H1 (cell line): ENCODE data around the gene NR2F1-AS1. TPM values are rescaled to one million over a fixed set of nuclear protein-coding genes. Genes with fewer than 3 reads are reported as not detected.

Experiments
- CTCF ChIA-PET: fragments of 300-600 bp; sonication (Branson Sonifier 250); formaldehyde crosslinking; loops from one replicate; lab custom pipeline; 2021; ENCODE audit not compliant: partially characterized antibody; lab: Charles Lee
- POLR2A ChIA-PET: fragments of 300-600 bp; sonication (Branson Sonifier 250); formaldehyde crosslinking; loops from one replicate; lab custom pipeline; 2021; ENCODE audit warnings: inconsistent platforms; ENCODE audit not compliant: partially characterized antibody; lab: Charles Lee
- DNase-seq, 2 experiments: peaks; one replicate each; pipeline versions ENCODE4 v3.0.0 to v3.0.0-alpha.2; 2010 to 2022; ENCODE audit warnings: low spot score in 2 of 2, low read depth in 1 of 2, mixed read lengths in 1 of 2
- FAIRE-seq: peaks from 2 replicates; lab custom pipeline; 2011; peaks lifted over from hg19 to GRCh38; lab: Jason Lieb, UNC
- H2AFZ ChIP-seq: 2 replicates; pipeline ENCODE4 v1.8.1; 2012; ENCODE audit warnings: low read length, inconsistent platforms
- H2AK5ac ChIP-seq: 2 replicates; pipeline ENCODE4 v1.6.1; 2013; ENCODE audit warnings: low read depth, low read length
- H2BK120ac ChIP-seq: replicated peaks from 2 replicates; pipeline ENCODE3; 2013; ENCODE audit warnings: low read depth, low read length, inconsistent platforms
- H2BK12ac ChIP-seq: 2 replicates; pipeline ENCODE4 v1.6.1; 2013; ENCODE audit warnings: low read depth, low read length
- H2BK15ac ChIP-seq: 2 replicates; pipeline ENCODE4 v1.6.1; 2013; ENCODE audit warnings: low read length
- H2BK20ac ChIP-seq: 2 replicates; pipeline ENCODE4 v1.6.1; 2013; ENCODE audit warnings: low read length
- H2BK5ac ChIP-seq: 2 replicates; pipeline ENCODE4 v1.6.1; 2013; ENCODE audit warnings: low read depth, low read length
- H3K14ac ChIP-seq: 2 replicates; pipeline ENCODE4 v1.6.1; 2013; ENCODE audit warnings: inconsistent platforms; ENCODE audit not compliant: insufficient read length
- H3K18ac ChIP-seq: 2 replicates; pipeline ENCODE4 v1.6.1; 2013; ENCODE audit warnings: low read length; ENCODE audit errors: extremely low read depth
- H3K23ac ChIP-seq: 2 replicates; pipeline ENCODE4 v1.6.1; 2013; ENCODE audit warnings: inconsistent platforms; ENCODE audit not compliant: insufficient read length
- H3K23me2 ChIP-seq: 2 replicates; pipeline ENCODE4 v1.6.1; 2013; ENCODE audit warnings: low read depth, low read length
- H3K27ac ChIP-seq: 2 replicates; pipeline ENCODE4 v1.6.1; 2011; ENCODE audit warnings: low read depth, low read length, inconsistent platforms
- H3K27me3 ChIP-seq, 4 experiments: replicated peaks in 1 of 4; 1 replicate in 1 of 4; 2 replicates in 3 of 4; pipeline versions ENCODE4 v1.6.1 to v1.8.1; 2011 to 2013; ENCODE audit warnings: low read length in 3 of 4, mild to moderate bottlenecking in 3 of 4, inconsistent platforms in 2 of 4, mixed read lengths in 2 of 4, moderate library complexity in 1 of 4; ENCODE audit not compliant: control insufficient read depth in 3 of 4, insufficient read depth in 3 of 4; ENCODE audit errors: extremely low read depth in 1 of 4
- H3K36me3 ChIP-seq, 4 experiments: 2 replicates each; pipeline versions ENCODE4 v1.6.1 to v1.8.1; 2011 to 2013; ENCODE audit warnings: mild to moderate bottlenecking in 4 of 4, low read length in 3 of 4, moderate library complexity in 2 of 4, control low read depth in 1 of 4, inconsistent platforms in 1 of 4; ENCODE audit not compliant: insufficient read depth in 4 of 4, control insufficient read depth in 2 of 4
- H3K4ac ChIP-seq: replicated peaks from 2 replicates; pipeline ENCODE3; 2013; ENCODE audit warnings: low read length, low read depth, mixed read lengths, inconsistent platforms; ENCODE audit not compliant: insufficient read length
- H3K4me1 ChIP-seq, 4 experiments: replicated peaks in 1 of 4; 1 replicate in 1 of 4; 2 replicates in 3 of 4; pipeline versions ENCODE4 v1.6.1 to v1.8.1; 2011 to 2013; ENCODE audit warnings: low read length in 3 of 4, inconsistent platforms in 2 of 4, mixed read lengths in 1 of 4; ENCODE audit not compliant: insufficient read depth in 4 of 4, control insufficient read depth in 3 of 4
- H3K4me2 ChIP-seq, 2 experiments: 2 replicates each; pipeline versions ENCODE4 v1.6.1 to v1.8.1; 2011 to 2013; ENCODE audit warnings: low read depth in 2 of 2, low read length in 2 of 2, control low read depth in 1 of 2, inconsistent platforms in 1 of 2, mild to moderate bottlenecking in 1 of 2; ENCODE audit not compliant: insufficient read depth in 1 of 2
- H3K4me3 ChIP-seq, 4 experiments: fragments of 200-600, 300-600 bp in 1 of 4; sonication (generic), shearing (Covaris generic), sonication (Bioruptor Twin) in 1 of 4; 2 replicates each; pipeline versions ENCODE4 v1.5.1 to v1.8.1; 2011 to 2016; ENCODE audit warnings: low read length in 4 of 4, low read depth in 3 of 4, control low read depth in 2 of 4, inconsistent platforms in 2 of 4, mild to moderate bottlenecking in 2 of 4, mixed read lengths in 1 of 4, moderate library complexity in 1 of 4; ENCODE audit not compliant: insufficient read depth in 2 of 4; ENCODE audit errors: extremely low read depth in 1 of 4
- H3K56ac ChIP-seq: replicated peaks from 2 replicates; pipeline ENCODE3; 2013; ENCODE audit warnings: low read depth, mild to moderate bottlenecking, mixed read lengths, low read length, inconsistent platforms; ENCODE audit not compliant: insufficient read length
- H3K79me1 ChIP-seq: 2 replicates; pipeline ENCODE4 v1.6.1; 2013; ENCODE audit warnings: low read depth, low read length, control low read depth
- H3K79me2 ChIP-seq, 2 experiments: 2 replicates each; pipeline versions ENCODE4 v1.6.1 to v1.8.1; 2012 to 2013; ENCODE audit warnings: low read length in 2 of 2, mild to moderate bottlenecking in 2 of 2, inconsistent platforms in 1 of 2; ENCODE audit not compliant: insufficient read depth in 2 of 2, control insufficient read depth in 1 of 2
- H3K9ac ChIP-seq, 4 experiments: replicated peaks in 1 of 4; 1 replicate in 1 of 4; 2 replicates in 3 of 4; pipeline versions ENCODE4 v1.6.1 to v1.8.1; 2011 to 2013; ENCODE audit warnings: low read depth in 3 of 4, low read length in 3 of 4, control low read depth in 2 of 4, mild to moderate bottlenecking in 2 of 4, moderate library complexity in 2 of 4, inconsistent platforms in 1 of 4; ENCODE audit errors: extremely low read depth in 1 of 4
- H3K9me3 ChIP-seq, 2 experiments: 2 replicates each; pipeline versions ENCODE4 v1.6.1 to v1.8.1; 2012 to 2013; ENCODE audit warnings: mild to moderate bottlenecking in 2 of 2, moderate library complexity in 2 of 2, control low read depth in 1 of 2, inconsistent platforms in 1 of 2, low read depth in 1 of 2, low read length in 1 of 2, mixed read lengths in 1 of 2; ENCODE audit not compliant: insufficient read depth in 2 of 2
- H4K20me1 ChIP-seq, 2 experiments: replicated peaks in 1 of 2; 2 replicates each; pipeline versions ENCODE3 to v1.8.1; 2011 to 2013; ENCODE audit warnings: inconsistent platforms in 2 of 2, low read length in 2 of 2, mild to moderate bottlenecking in 1 of 2; ENCODE audit not compliant: insufficient read depth in 2 of 2, control insufficient read depth in 1 of 2
- H4K5ac ChIP-seq: 2 replicates; pipeline ENCODE4 v1.6.1; 2013; ENCODE audit warnings: low read length, low read depth, mixed read lengths, inconsistent platforms; ENCODE audit not compliant: insufficient read length
- H4K8ac ChIP-seq: 2 replicates; pipeline ENCODE4 v1.8.0; 2013; ENCODE audit warnings: mild to moderate bottlenecking, moderate library complexity, low read length, inconsistent platforms; ENCODE audit not compliant: insufficient read depth; ENCODE audit errors: extremely low read depth
- H4K91ac ChIP-seq: replicated peaks from 2 replicates; pipeline ENCODE3; 2013; ENCODE audit warnings: low read length, mixed read lengths, inconsistent platforms; ENCODE audit not compliant: insufficient read length
- MAX ChIP-seq: IDR thresholded peaks from 2 replicates; pipeline ENCODE4 v1.6.1; 2012; ENCODE audit warnings: inconsistent platforms
- RXRA ChIP-seq: IDR thresholded peaks from 2 replicates; pipeline ENCODE4 v1.6.1; 2011; ENCODE audit warnings: low read depth, mild to moderate bottlenecking, low read length, moderate library complexity; ENCODE audit not compliant: insufficient read depth
- SAP30 ChIP-seq: fragments of 300-600 bp; sonication (generic); IDR thresholded peaks from 2 replicates; pipeline ENCODE4 v1.7.1; 2012; ENCODE audit warnings: low read length, moderate library complexity, mild to moderate bottlenecking, inconsistent platforms; ENCODE audit not compliant: insufficient read depth, insufficient replicate concordance
- SP1 ChIP-seq: IDR thresholded peaks from 2 replicates; pipeline ENCODE4 v1.6.1; 2011; ENCODE audit warnings: low read depth, low read length
- WGBS, 2 experiments: shearing (Covaris generic) in 1 of 2; methylation state at CpG; one replicate each; pipeline versions ENCODE4 v1.1.6 to v1.1.7; 2013 to 2015; ENCODE audit warnings: low lambda C conversion rate in 2 of 2, mixed read lengths in 2 of 2, inconsistent platforms in 1 of 2, low coverage in 1 of 2, missing lambda C conversion rate in 1 of 2; ENCODE audit not compliant: insufficient replicate concordance in 2 of 2, insufficient coverage in 1 of 2, insufficient read length in 1 of 2; ENCODE audit errors: extremely low coverage in 1 of 2, missing lambda C conversion rate in 1 of 2; 5-methylcytosine and 5-hydroxymethylcytosine counted together
- polyA plus RNA-seq, 7 experiments: library from polyadenylated mRNA; depleted of rRNA in 3 of 7; stranded (reverse) in 5 of 7; unstranded in 2 of 7; fragments of >200 nt in 5 of 7; fragments of 200-250 nt in 2 of 7; gene quantifications; 1 replicate in 5 of 7; 2 replicates in 1 of 7; 4 replicates in 1 of 7; pipeline versions ENCODE4 v1.2.1 to v1.2.3, GENCODE V29; 2011 to 2013; ENCODE audit warnings: missing spikeins in 2 of 7, mixed read lengths in 2 of 7
- total RNA-seq: library from RNA; stranded (reverse); fragmentation: NEBNext Ultra II Directional; extraction: Animal tissue kit (Norgen Biotek cat#: 25700); gene quantifications from 2 replicates; pipeline ENCODE4 v1.2.1, GENCODE V29; 2021

The NR2F1-AS1 gene
- total and polyA plus RNA-seq, 2 of the 8 experiments (the other 6 are each of a cell fraction or from before 2014, with no cell fraction given) = 1.6 to 5.6 TPM

GRCh38 chr5:93404246-93404645, 176.8 kb downstream of the NR2F1-AS1 start:
- no peak overlapping the region for H2BK120ac ChIP-seq
- H3K23ac ChIP-seq = no peak overlapping the region
- DNase-seq (no peak), FAIRE-seq (no peak)
- no peaks in the 10 kb centered on the region for H3K79me2 ChIP-seq
- no peak overlapping the region for H3K4me2 ChIP-seq
- no peaks in the 10 kb centered on the region for H4K20me1 ChIP-seq
- no peaks in the 10 kb centered on the region for H3K9me3 ChIP-seq
- no peak overlapping the region for H3K4ac ChIP-seq
- H3K4me1 ChIP-seq = peaks cover 0 to 5% (median 5%) of the 10 kb centered on the region in 4 experiments; a peak in 3 of 7 replicates
- 88% methylated on average over 1 of the region's 1 CpG; no CpG with 5 or more reads in 1 of the 2 experiments for WGBS, 2 experiments
- H3K14ac ChIP-seq = no peak overlapping the region
- H3K79me1 ChIP-seq = no peaks in the 10 kb centered on the region
- no peak overlapping the region for H2AK5ac ChIP-seq
- H2BK15ac ChIP-seq = no peak overlapping the region
- no peak overlapping the region for H3K56ac ChIP-seq
- CTCF ChIA-PET = interaction anchor here (1.0 kb wide), 1 partner anchor 12 kb away, joined by 4 read pairs; no protein-coding TSS in a partner anchor
- H4K5ac ChIP-seq = no peak overlapping the region
- no peak overlapping the region for H3K18ac ChIP-seq
- no peak overlapping the region for H4K8ac ChIP-seq
- no peak overlapping the region for H2BK20ac ChIP-seq
- no peaks in the 10 kb centered on the region for H3K27me3 ChIP-seq
- H3K36me3 ChIP-seq = no peaks in the 10 kb centered on the region
- TF ChIP-seq SAP30 (no peak), RXRA (no peak), SP1 (no peak), MAX (no peak)
- H3K23me2 ChIP-seq = no peaks in the 10 kb centered on the region; the same call in 1 of the 2 replicates
- H2BK5ac ChIP-seq = no peak overlapping the region
- H3K4me3 ChIP-seq = no peak overlapping the region
- POLR2A ChIA-PET = no interaction called here
- no peak overlapping the region for H2AFZ ChIP-seq
- no peak overlapping the region for H3K9ac ChIP-seq
- no peak overlapping the region for H3K27ac ChIP-seq
- H2BK12ac ChIP-seq = no peak overlapping the region
- no peak overlapping the region for H4K91ac ChIP-seq
